K562 (cell line): ENCODE data around the gene CXXC4. TPM values are rescaled to one million over a fixed set of nuclear protein-coding genes. Genes with fewer than 3 reads are reported as not detected.

Experiments
- ATAC-seq: fragments of 200-7000 bp; cut with Tn5 transposase; 3 replicates; pipeline ENCODE4 v1.9.1; 2020; ENCODE audit warnings: moderate library complexity
- BruUV-seq: library from RNA; stranded (reverse); fragments of 400-500 nt; replicated peaks from 2 replicates; lab custom pipeline; 2021; lab: Mats Ljungman, UMichigan
- CTCF ChIA-PET: fragments of 300-600 bp; formaldehyde crosslinking; extraction: SDS; loops from one replicate; lab custom pipeline; 2021; ENCODE audit warnings: low intra/inter-chr PET ratio; lab: Yijun Ruan, JAX
- POLR2A ChIA-PET: fragments of 300-600, 350-650 bp; sonication (Branson Sonifier 250); formaldehyde crosslinking; extraction: SDS; loops from one replicate; lab custom pipeline; 2021; ENCODE audit warnings: antibody characterized with exemption, inconsistent platforms; lab: Yijun Ruan, JAX
- DNase-seq, 4 experiments: peaks; one replicate each; pipeline versions ENCODE4 v3.0.0 to v3.0.0-alpha.2; 2011 to 2018; ENCODE audit warnings: low spot score in 3 of 4, mixed read lengths in 3 of 4; ENCODE audit errors: extremely low read depth in 1 of 4
- FAIRE-seq: peaks from 2 replicates; lab custom pipeline; 2011; peaks lifted over from hg19 to GRCh38; lab: Jason Lieb, UNC
- H2AFZ ChIP-seq: 2 replicates; pipeline ENCODE4 v1.6.0; 2011; ENCODE audit warnings: low read depth, low read length, control low read depth, inconsistent platforms
- H3K27ac ChIP-seq: fragments of 200-600 bp; 3 replicates; pipeline ENCODE4 v1.8.0; 2011; ENCODE audit warnings: low read depth, mild to moderate bottlenecking, control low read depth, inconsistent platforms, low read length, moderate library complexity, mixed read lengths; ENCODE audit errors: extremely low read depth
- H3K27me3 ChIP-seq, 2 experiments: fragments of 300-600 bp in 1 of 2; 2 replicates in 1 of 2; 3 replicates in 1 of 2; pipeline versions ENCODE4 v1.6.0 to v1.8.0; 2011; ENCODE audit warnings: inconsistent platforms in 2 of 2, low read length in 2 of 2, mild to moderate bottlenecking in 1 of 2, mixed read lengths in 1 of 2, moderate library complexity in 1 of 2; ENCODE audit not compliant: control insufficient read depth in 2 of 2, insufficient read depth in 2 of 2
- H3K36me3 ChIP-seq: fragments of 300-600 bp; 3 replicates; pipeline ENCODE4 v1.8.0; 2011; ENCODE audit warnings: mild to moderate bottlenecking, low read length, inconsistent platforms; ENCODE audit not compliant: control insufficient read depth, insufficient read depth
- H3K4me1 ChIP-seq, 2 experiments: fragments of 200-600 bp in 1 of 2; replicated peaks in 1 of 2; 2 replicates in 1 of 2; 3 replicates in 1 of 2; pipeline versions ENCODE4 v1.5.1 to v1.8.0; 2011; ENCODE audit warnings: inconsistent platforms in 2 of 2, low read length in 2 of 2, mild to moderate bottlenecking in 1 of 2, mixed read lengths in 1 of 2, moderate library complexity in 1 of 2; ENCODE audit not compliant: control insufficient read depth in 2 of 2, insufficient read depth in 2 of 2
- H3K4me2 ChIP-seq: 2 replicates; pipeline ENCODE4 v1.6.1; 2011; ENCODE audit warnings: low read length, control low read depth, inconsistent platforms, mixed read lengths; ENCODE audit not compliant: insufficient read depth
- H3K4me3 ChIP-seq: fragments of 200-600 bp; sonication (generic), shearing (Covaris generic); 2 replicates; pipeline ENCODE4 v1.5.1; 2016; ENCODE audit warnings: control low read depth, inconsistent platforms
- H3K79me2 ChIP-seq: fragments of 200-600 bp; 3 replicates; pipeline ENCODE4 v1.8.0; 2011; ENCODE audit warnings: low read length, inconsistent platforms; ENCODE audit not compliant: control insufficient read depth, insufficient read depth
- H3K9ac ChIP-seq, 2 experiments: 2 replicates each; pipeline versions ENCODE4 v1.6.0 to v1.6.1; 2011; ENCODE audit warnings: low read depth in 2 of 2, low read length in 2 of 2, control low read depth in 1 of 2, inconsistent platforms in 1 of 2, mild to moderate bottlenecking in 1 of 2, mixed read lengths in 1 of 2; ENCODE audit not compliant: insufficient read depth in 1 of 2
- H3K9me1 ChIP-seq: one replicate; pipeline ENCODE4 v1.6.0; 2011; ENCODE audit warnings: inconsistent platforms, mild to moderate bottlenecking, low read length, moderate library complexity; ENCODE audit not compliant: control insufficient read depth, insufficient read depth
- H3K9me3 ChIP-seq: replicated peaks from 2 replicates; pipeline ENCODE4 v1.5.1; 2011; ENCODE audit warnings: low read depth, low read length, inconsistent platforms; ENCODE audit not compliant: control insufficient read depth, insufficient read depth
- H4K20me1 ChIP-seq: replicated peaks from 2 replicates; pipeline ENCODE4 v1.6.1; 2011; ENCODE audit warnings: low read length, inconsistent platforms, mixed read lengths; ENCODE audit not compliant: control insufficient read depth, insufficient read depth
- CBFA2T3 ChIP-seq: fragments of 450-650 bp; IDR thresholded peaks from 2 replicates; pipeline ENCODE4 v1.6.1; 2017
- HDAC3 ChIP-seq: fragments of 450-650 bp; IDR thresholded peaks from 2 replicates; pipeline ENCODE4 v1.6.1; 2018; ENCODE audit warnings: borderline replicate concordance, mild to moderate bottlenecking, moderate library complexity; ENCODE audit not compliant: partially characterized antibody
- LARP7 ChIP-seq: fragments of 450-650 bp; IDR thresholded peaks from 2 replicates; pipeline ENCODE4 v1.6.1; 2016
- PHB ChIP-seq: fragments of 250-450 bp; sonication (Bioruptor Pico); IDR thresholded peaks from 2 replicates; pipeline ENCODE4 v1.5.0; 2021
- TCF7L2 ChIP-seq: fragments of 150-350 bp; IDR thresholded peaks from 2 replicates; pipeline ENCODE4 v1.6.1; 2016; ENCODE audit warnings: low read depth, mild to moderate bottlenecking, low read length, moderate library complexity
- WGBS: fragments of 100-300 bp; shearing (Covaris generic); methylation state at CpG from one replicate; pipeline ENCODE4 v1.1.6; 2016; ENCODE audit warnings: low coverage, mixed read lengths; ENCODE audit not compliant: insufficient coverage; ENCODE audit errors: missing lambda C conversion rate; 5-methylcytosine and 5-hydroxymethylcytosine counted together
- in situ Hi-C: fragments of 300-500 bp; cut with MboI; formaldehyde crosslinking; loops from 4 replicates; pipeline ENCODE4 v1.15.0; 2018; ENCODE audit warnings: inconsistent platforms, mixed read lengths
- intact Hi-C: fragments of 100-400 bp; cut with micrococcal nuclease; formaldehyde crosslinking; loops from 2 replicates; pipeline ENCODE4 v1.14.2; 2022
- polyA plus RNA-seq, 8 experiments: library from polyadenylated mRNA; depleted of rRNA in 4 of 8; stranded (reverse) in 5 of 8; unstranded in 3 of 8; fragments of >200 nt; fragmentation: Nextera tagmentation in 2 of 8; fragmentation: Illumina TruSeq in 1 of 8; extraction: Ambion mirVana in 2 of 8; extraction: Trizol in 1 of 8; gene quantifications; 2 replicates each; pipeline versions ENCODE4 v1.2.1 to v1.2.3, GENCODE V29; 2011 to 2014; ENCODE audit warnings: inconsistent platforms in 1 of 8, missing spikeins in 1 of 8
- total RNA-seq, 7 experiments: library from RNA; depleted of rRNA in 6 of 7; stranded (reverse); fragments of >200 nt in 6 of 7; fragmentation: Illumina TruSeq in 2 of 7; extraction: Trizol in 2 of 7; gene quantifications; 2 replicates each; pipeline versions ENCODE4 v1.2.1 to v1.2.3, GENCODE V29; 2011 to 2021; ENCODE audit warnings: low replicate concordance in 1 of 7
- TF ChIP-seq, protein P1 (sequence below): fragments of 250-450 bp; sonication (Bioruptor Pico); IDR thresholded peaks from 2 replicates; pipeline ENCODE4 v1.8.0; 2021; ENCODE audit warnings: moderate library complexity, mild to moderate bottlenecking, inconsistent platforms

CXXC4 gene
- total and polyA plus RNA-seq, 9 of the 15 experiments (the other 6 are each of a cell fraction or from before 2014, with no cell fraction given), result not detected

- no peaks in the 10 kb centered on the region for H3K27me3 ChIP-seq
- H4K20me1 ChIP-seq, result no peaks in the 10 kb centered on the region
- DNase-seq (no peak), ATAC-seq (no peak), FAIRE-seq (no peak)
- H3K27ac ChIP-seq, result no peak overlapping the region
- no peaks in the 10 kb centered on the region for H3K9me3 ChIP-seq
- no peak overlapping the region for H2AFZ ChIP-seq
- no peaks in the 10 kb centered on the region for H3K4me1 ChIP-seq
- H3K4me2 ChIP-seq, result no peak overlapping the region
- no TSS peak for BruUV-seq
- in situ Hi-C loops (no loop called here), intact Hi-C loops (no loop called here)
- H3K79me2 ChIP-seq, result no peaks in the 10 kb centered on the region
- no peak overlapping the region for H3K4me3 ChIP-seq
- no peaks in the 10 kb centered on the region for H3K9me1 ChIP-seq
- H3K9ac ChIP-seq, result no peak overlapping the region
- TF ChIP-seq TCF7L2 (no peak), PHB (no peak)
- WGBS, result 0% methylated on average over 3 of the region's 3 CpGs
- ChIA-PET CTCF (no interaction called here), POLR2A (interaction anchor here (0.7 kb wide), 1 partner anchor 465 kb away, joined by 4 read pairs; no protein-coding TSS in a partner anchor)
- no peaks in the 10 kb centered on the region for H3K36me3 ChIP-seq
These were observed 6.6 kb upstream of the CXXC4 start for GRCh38 chr4:104501290-104501689.

GRCh38 chr4:104500442-104500841 lies 5.7 kb upstream of the CXXC4 start:
- DNase-seq, result no peak
- in situ Hi-C loops, result no loop called here
- POLR2A ChIA-PET, result no interaction called here
- TF ChIP-seq LARP7 (no peak), HDAC3 (no peak), CBFA2T3 (no peak)
- TF ChIP-seq, protein P1, sequence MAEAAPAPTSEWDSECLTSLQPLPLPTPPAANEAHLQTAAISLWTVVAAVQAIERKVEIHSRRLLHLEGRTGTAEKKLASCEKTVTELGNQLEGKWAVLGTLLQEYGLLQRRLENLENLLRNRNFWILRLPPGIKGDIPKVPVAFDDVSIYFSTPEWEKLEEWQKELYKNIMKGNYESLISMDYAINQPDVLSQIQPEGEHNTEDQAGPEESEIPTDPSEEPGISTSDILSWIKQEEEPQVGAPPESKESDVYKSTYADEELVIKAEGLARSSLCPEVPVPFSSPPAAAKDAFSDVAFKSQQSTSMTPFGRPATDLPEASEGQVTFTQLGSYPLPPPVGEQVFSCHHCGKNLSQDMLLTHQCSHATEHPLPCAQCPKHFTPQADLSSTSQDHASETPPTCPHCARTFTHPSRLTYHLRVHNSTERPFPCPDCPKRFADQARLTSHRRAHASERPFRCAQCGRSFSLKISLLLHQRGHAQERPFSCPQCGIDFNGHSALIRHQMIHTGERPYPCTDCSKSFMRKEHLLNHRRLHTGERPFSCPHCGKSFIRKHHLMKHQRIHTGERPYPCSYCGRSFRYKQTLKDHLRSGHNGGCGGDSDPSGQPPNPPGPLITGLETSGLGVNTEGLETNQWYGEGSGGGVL (CRISPR knock-in tag), result no peak

More at GRCh38 chr4:104500442-104500841, 5.7 kb upstream of the CXXC4 start:
- Histone ChIP-seq H3K4me1 (no peaks in the 10 kb centered on the region), H3K27me3 (no peaks in the 10 kb centered on the region), H3K36me3 (no peaks in the 10 kb centered on the region), H4K20me1 (no peaks in the 10 kb centered on the region), H3K27ac (no peak overlapping the region), H3K9ac (no peak overlapping the region), H3K79me2 (no peaks in the 10 kb centered on the region), H3K9me1 (no peaks in the 10 kb centered on the region), H2AFZ (no peak overlapping the region), H3K4me2 (no peak overlapping the region), H3K4me3 (no peak overlapping the region), H3K9me3 (no peaks in the 10 kb centered on the region)
- CTCF ChIA-PET, result no interaction called here
- intact Hi-C loops, result no loop called here
- 1% methylated on average over 5 of the region's 5 CpGs for WGBS
- ATAC-seq (no peak), FAIRE-seq (no peak)
- BruUV-seq, result no TSS peak
